Measurements from ENCODE around the gene GAL3ST2. TPM values are rescaled to one million over a fixed set of nuclear protein-coding genes. Genes with fewer than 3 reads are reported as not detected.

The GAL3ST2 gene
- total and polyA plus RNA-seq, 4 donors, result 0.03 to 0.33 (median 0.23) TPM; not detected in 1

- no peak overlapping the region for H3K27ac ChIP-seq (ENCODE audit: low read depth in 1 of 2, low read length in 2 of 2)
- DNase-seq (ENCODE audit: low spot score), result no peak
- no peak overlapping the region for H3K4me3 ChIP-seq (ENCODE audit: low read depth in 1 of 3, low read length in 3 of 3)
- no peaks in the 10 kb centered on the region for H3K9me3 ChIP-seq (ENCODE audit: control insufficient read depth in 4 of 4, low read length in 3 of 4)
- H3K4me1 ChIP-seq (ENCODE audit: control insufficient read depth in 4 of 4, insufficient read depth in 4 of 4, low read length in 3 of 4), result peaks cover 0 to 4% (median 2%) of the 10 kb centered on the region in 4 donors
- H3K9ac ChIP-seq (ENCODE audit: low read depth in 1 of 2, low read length in 2 of 2), result no peak overlapping the region
- TF ChIP-seq FOXA1 (IDR thresholded peaks at IDR 0.05), result no peak
- TF ChIP-seq HNF4G (IDR thresholded peaks at IDR 0.05), result no peak
- TF ChIP-seq JUND (IDR thresholded peaks at IDR 0.05), result no peak
- TF ChIP-seq YY1 (IDR thresholded peaks at IDR 0.05), result no peak
- no peak for TF ChIP-seq EGR1 (IDR thresholded peaks at IDR 0.05; ENCODE audit: low read depth in 2 of 2)
- TF ChIP-seq REST (IDR thresholded peaks at IDR 0.05), result no peak
- no peak for TF ChIP-seq RXRA (IDR thresholded peaks at IDR 0.05)
- no peak for TF ChIP-seq CTCF (IDR thresholded peaks at IDR 0.05; ENCODE audit: low read depth, low read length, missing input control)
- TF ChIP-seq TAF1 (conservative IDR thresholded peaks at IDR 0.05), result no peak
- no peak for TF ChIP-seq RAD21 (IDR thresholded peaks at IDR 0.05)
- TF ChIP-seq GABPA (IDR thresholded peaks at IDR 0.05 in 1 of 2, conservative IDR thresholded peaks at IDR 0.05 in 1 of 2), result no peak
- no peak for TF ChIP-seq HNF4A (conservative IDR thresholded peaks at IDR 0.05)
- no peak for TF ChIP-seq MAX (IDR thresholded peaks at IDR 0.05)
- TF ChIP-seq ATF3 (IDR thresholded peaks at IDR 0.05), result no peak
- H3K36me3 ChIP-seq (ENCODE audit: control insufficient read depth in 4 of 4, insufficient read depth in 3 of 4, low read depth in 1 of 4, low read length in 3 of 4), result peaks cover 0 to 11% (median 5%) of the 10 kb centered on the region in 4 donors
- H3K27me3 ChIP-seq (ENCODE audit: control insufficient read depth in 4 of 4, insufficient read depth in 4 of 4, low read length in 3 of 4), result no peaks in the 10 kb centered on the region
- WGBS, result 79% methylated on average over 20 of the region's 20 CpGs
Observed at GRCh38 chr2:241763551-241764274, 12.9 kb upstream of the GAL3ST2 start.

GRCh38 chr2:241764275-241765241 is 12.1 kb upstream of the GAL3ST2 start:
- H3K27me3 ChIP-seq (ENCODE audit: control insufficient read depth in 4 of 4, insufficient read depth in 4 of 4, low read length in 3 of 4), result no peaks in the 10 kb centered on the region
- peaks cover 0 to 4% (median 2%) of the 10 kb centered on the region in 4 donors for H3K4me1 ChIP-seq (ENCODE audit: control insufficient read depth in 4 of 4, insufficient read depth in 4 of 4, low read length in 3 of 4)
- 93% methylated on average over 27 of the region's 27 CpGs for WGBS
- H3K4me3 ChIP-seq (ENCODE audit: low read depth in 1 of 3, low read length in 3 of 3), result no peak overlapping the region
- H3K9ac ChIP-seq (ENCODE audit: low read depth in 1 of 2, low read length in 2 of 2), result no peak overlapping the region
- no peak overlapping the region for H3K27ac ChIP-seq (ENCODE audit: low read depth in 1 of 2, low read length in 2 of 2)
- H3K36me3 ChIP-seq (ENCODE audit: control insufficient read depth in 4 of 4, insufficient read depth in 3 of 4, low read depth in 1 of 4, low read length in 3 of 4), result peaks cover 0 to 5% (median 3%) of the 10 kb centered on the region in 4 donors
- DNase-seq (ENCODE audit: low spot score), result peak; percentile 25
- H3K9me3 ChIP-seq (ENCODE audit: control insufficient read depth in 4 of 4, low read length in 3 of 4), result no peaks in the 10 kb centered on the region
- TF ChIP-seq MAX (IDR thresholded peaks at IDR 0.05), result no peak
- no peak for TF ChIP-seq HNF4A (conservative IDR thresholded peaks at IDR 0.05)
- TF ChIP-seq SP1 (IDR thresholded peaks at IDR 0.05), result no peak
- no peak for TF ChIP-seq HNF4G (IDR thresholded peaks at IDR 0.05)
- no peak for TF ChIP-seq JUND (IDR thresholded peaks at IDR 0.05)
- TF ChIP-seq FOXA1 (IDR thresholded peaks at IDR 0.05), result no peak
- no peak for TF ChIP-seq NR2F2 (IDR thresholded peaks at IDR 0.05)
- TF ChIP-seq GABPA (IDR thresholded peaks at IDR 0.05 in 1 of 2, conservative IDR thresholded peaks at IDR 0.05 in 1 of 2), result no peak
- no peak for TF ChIP-seq EGR1 (IDR thresholded peaks at IDR 0.05; ENCODE audit: low read depth in 2 of 2)
- TF ChIP-seq RAD21 (IDR thresholded peaks at IDR 0.05), result no peak
- no peak for TF ChIP-seq REST (IDR thresholded peaks at IDR 0.05)
